WTC11 (cell line): ENCODE data around the gene CAPZB. TPM values are rescaled to one million over a fixed set of nuclear protein-coding genes. Genes with fewer than 3 reads are reported as not detected.

ENCODE experiments used
- ATAC-seq: fragments of 200-7000 bp; cut with Tn5 transposase; 2 replicates; pipeline ENCODE4 v1.10.0; 2021; ENCODE audit warnings: mild to moderate bottlenecking, moderate library complexity
- CTCF ChIA-PET: fragments of 300-600 bp; sonication (Branson Sonifier 250); formaldehyde crosslinking; loops from one replicate; lab custom pipeline; 2021; ENCODE audit warnings: antibody characterized with exemption; lab: Charles Lee
- POLR2A ChIA-PET: fragments of 350-600 bp; sonication (Branson Sonifier 250); formaldehyde crosslinking; loops from one replicate; lab custom pipeline; 2021; ENCODE audit warnings: antibody characterized with exemption; lab: Charles Lee
- DNase-seq: peaks from one replicate; pipeline ENCODE4 v3.0.0; 2021; ENCODE audit warnings: low spot score
- H3K27ac Mint-ChIP-seq: 2 replicates; pipeline ENCODE4 v1.8.0; 2021; ENCODE audit warnings: mixed read lengths
- H3K27me3 Mint-ChIP-seq: 2 replicates; pipeline ENCODE4 v1.8.0; 2021; ENCODE audit warnings: low read depth, mild to moderate bottlenecking, moderate library complexity, mixed read lengths
- H3K36me3 Mint-ChIP-seq: 2 replicates; pipeline ENCODE4 v1.8.0; 2021; ENCODE audit warnings: mixed read lengths
- H3K4me1 Mint-ChIP-seq: 2 replicates; pipeline ENCODE4 v1.8.0; 2022; ENCODE audit warnings: mixed read lengths
- H3K4me3 Mint-ChIP-seq: 2 replicates; pipeline ENCODE4 v1.8.0; 2021; ENCODE audit warnings: mild to moderate bottlenecking, moderate library complexity, mixed read lengths
- H3K9me3 Mint-ChIP-seq: 2 replicates; pipeline ENCODE4 v1.8.0; 2021; ENCODE audit warnings: mixed read lengths
- CDX4 ChIP-seq: fragments of 250-450 bp; sonication (Bioruptor Pico); IDR thresholded peaks from 2 replicates; pipeline ENCODE4 v1.9.0; 2021; ENCODE audit warnings: moderate library complexity, mild to moderate bottlenecking, inconsistent platforms, borderline replicate concordance
- CTCF ChIP-seq: fragments of 200-600 bp; IDR thresholded peaks from 2 replicates; pipeline ENCODE4 v1.8.0; 2022; ENCODE audit warnings: antibody characterized with exemption
- EMX1 ChIP-seq: fragments of 250-450 bp; sonication (Bioruptor Pico); IDR thresholded peaks from 2 replicates; pipeline ENCODE4 v1.8.0; 2021; ENCODE audit warnings: mild to moderate bottlenecking
- FOXK1 ChIP-seq: sonication (generic); formaldehyde crosslinking; IDR thresholded peaks from 2 replicates; pipeline ENCODE4 v1.8.0; 2022; ENCODE audit warnings: mild to moderate bottlenecking, moderate library complexity, missing genetic modification reagents
- GRHL2 ChIP-seq: fragments of 250-450 bp; sonication (Bioruptor Pico); IDR thresholded peaks from 2 replicates; pipeline ENCODE4 v1.8.0; 2022; ENCODE audit warnings: mild to moderate bottlenecking, moderate library complexity; ENCODE audit not compliant: insufficient replicate concordance, severe bottlenecking
- IRF2 ChIP-seq: sonication (generic); formaldehyde crosslinking; IDR thresholded peaks from 2 replicates; pipeline ENCODE4 v1.8.0; 2022; ENCODE audit warnings: low read depth, missing genetic modification reagents, borderline replicate concordance
- JAZF1 ChIP-seq: fragments of 250-450 bp; sonication (Bioruptor Pico); IDR thresholded peaks from 2 replicates; pipeline ENCODE4 v1.9.0; 2021; ENCODE audit warnings: moderate library complexity, mild to moderate bottlenecking, inconsistent platforms
- MAX ChIP-seq: sonication (generic); formaldehyde crosslinking; IDR thresholded peaks from 2 replicates; pipeline ENCODE4 v1.8.0; 2022; ENCODE audit warnings: mild to moderate bottlenecking, missing genetic modification reagents
- MLX ChIP-seq: sonication (generic); formaldehyde crosslinking; IDR thresholded peaks from 2 replicates; pipeline ENCODE4 v1.8.1; 2023; ENCODE audit warnings: mild to moderate bottlenecking, missing genetic modification reagents, moderate library complexity
- MXD4 ChIP-seq: fragments of 250-450 bp; sonication (Bioruptor Pico); IDR thresholded peaks from 2 replicates; pipeline ENCODE4 v1.8.0; 2021; ENCODE audit warnings: mild to moderate bottlenecking, moderate library complexity, borderline replicate concordance
- MYBL2 ChIP-seq: sonication (generic); formaldehyde crosslinking; IDR thresholded peaks from 2 replicates; pipeline ENCODE4 v1.8.1; 2023; ENCODE audit warnings: mild to moderate bottlenecking, moderate library complexity, missing genetic modification reagents
- NR1H2 ChIP-seq: sonication (generic); formaldehyde crosslinking; IDR thresholded peaks from 2 replicates; pipeline ENCODE4 v1.9.0; 2021; ENCODE audit warnings: mild to moderate bottlenecking, moderate library complexity, missing genetic modification reagents
- SMAD3 ChIP-seq: sonication (generic); formaldehyde crosslinking; IDR thresholded peaks from 2 replicates; pipeline ENCODE4 v1.8.0; 2022; ENCODE audit warnings: missing genetic modification reagents, mild to moderate bottlenecking, borderline replicate concordance
- SOX15 ChIP-seq: fragments of 250-450 bp; sonication (Bioruptor Pico); IDR thresholded peaks from 2 replicates; pipeline ENCODE4 v1.9.0; 2021; ENCODE audit warnings: mild to moderate bottlenecking
- STAT6 ChIP-seq: sonication (generic); formaldehyde crosslinking; conservative IDR thresholded peaks from 2 replicates; pipeline ENCODE4 v1.8.1; 2023; ENCODE audit warnings: mild to moderate bottlenecking, low read depth, missing genetic modification reagents, moderate library complexity
- TEAD1 ChIP-seq: sonication (generic); formaldehyde crosslinking; IDR thresholded peaks from 2 replicates; pipeline ENCODE4 v1.8.0; 2022; ENCODE audit warnings: mild to moderate bottlenecking, missing genetic modification reagents
- TEAD4 ChIP-seq: sonication (generic); formaldehyde crosslinking; IDR thresholded peaks from 2 replicates; pipeline ENCODE4 v1.8.0; 2022; ENCODE audit warnings: mild to moderate bottlenecking, missing genetic modification reagents
- ZBTB43 ChIP-seq: sonication (generic); formaldehyde crosslinking; IDR thresholded peaks from 2 replicates; pipeline ENCODE4 v1.8.1; 2023; ENCODE audit warnings: mild to moderate bottlenecking, missing genetic modification reagents
- ZNF263 ChIP-seq: sonication (generic); formaldehyde crosslinking; IDR thresholded peaks from 2 replicates; pipeline ENCODE4 v1.8.1; 2022; ENCODE audit warnings: low read depth, mild to moderate bottlenecking, moderate library complexity, missing genetic modification reagents
- total RNA-seq: library from RNA; stranded (reverse); gene quantifications from 3 replicates; pipeline ENCODE4 v1.2.3, GENCODE V29; 2021

CAPZB gene
- total RNA-seq, 1 experiment from 2014 or later: 348 TPM

GRCh38 chr1:19493547-19493946 lies 8.2 kb upstream of the CAPZB start:
- no peak for TF ChIP-seq ZBTB43 (CRISPR knock-in tag)
- TF ChIP-seq MAX (CRISPR knock-in tag): no peak
- no peak for TF ChIP-seq IRF2 (CRISPR knock-in tag)
- no peak for TF ChIP-seq FOXK1 (CRISPR knock-in tag)
- TF ChIP-seq SOX15 (CRISPR knock-in tag): no peak
- no peak for ATAC-seq
- ChIA-PET POLR2A (interaction anchor here (0.7 kb wide), 1 partner anchor 1378 kb away, joined by 8 read pairs; no protein-coding TSS in a partner anchor), CTCF (interaction anchor here (0.6 kb wide), 1 partner anchor 556 kb away, joined by 5 read pairs; no protein-coding TSS in a partner anchor)
- H3K4me1 Mint-ChIP-seq: 0 out of 2 replicates have a peak, but pooled peaks cover 3% of the 10 kb centered on the region
- no peaks in the 10 kb centered on the region; the same call in 1 of the 2 replicates for H3K27me3 Mint-ChIP-seq
- no peak overlapping the region for H3K27ac Mint-ChIP-seq
- H3K4me3 Mint-ChIP-seq: no peak overlapping the region
- no peaks in the 10 kb centered on the region; the same call in 1 of the 2 replicates for H3K36me3 Mint-ChIP-seq
- H3K9me3 Mint-ChIP-seq: no peaks in the 10 kb centered on the region
- DNase-seq: no peak

- Mint-ChIP-seq H3K27ac (no peak overlapping the region), H3K27me3 (no peaks in the 10 kb centered on the region; the same call in 1 of the 2 replicates), H3K4me3 (no peak overlapping the region), H3K36me3 (no peaks in the 10 kb centered on the region; the same call in 1 of the 2 replicates), H3K4me1 (peaks cover 22% of the 10 kb centered on the region), H3K9me3 (no peaks in the 10 kb centered on the region)
- ATAC-seq (no peak), DNase-seq (no peak)
- ChIA-PET POLR2A (no interaction called here), CTCF (no interaction called here)
- TF ChIP-seq MYBL2 (no peak), FOXK1 (CRISPR knock-in tag) (no peak), SMAD3 (no peak), TEAD1 (no peak)
Observed at GRCh38 chr1:19489996-19490395, 4.7 kb upstream of the CAPZB start.

GRCh38 chr1:19488136-19488535 lies 2.8 kb upstream of the CAPZB start:
- Mint-ChIP-seq H3K27me3 (no peaks in the 10 kb centered on the region; the same call in 1 of the 2 replicates), H3K27ac (peak overlapping the region; percentile 96; the same call in 1 of the 2 replicates), H3K36me3 (peaks cover 9% of the 10 kb centered on the region), H3K4me3 (no peak overlapping the region), H3K9me3 (no peaks in the 10 kb centered on the region), H3K4me1 (peaks cover 32% of the 10 kb centered on the region)
- TF ChIP-seq TEAD4 (no peak), CTCF (0 out of 2 replicates have a peak, but pooled peaks have one; percentile 8)
- CTCF ChIA-PET: interaction anchor here (0.7 to 2.6 kb wide), 26 partner anchors 8 to 174 kb away, joined by 3 to 50 read pairs (median 4); no protein-coding TSS in a partner anchor
- ATAC-seq: no peak
- no peak for DNase-seq
- POLR2A ChIA-PET: interaction anchor here (1.0 kb wide), 2 partner anchors 27 to 94 kb away, joined by 3 read pairs; no protein-coding TSS in a partner anchor

GRCh38 chr1:19484798-19485361 lies 459 bp downstream of the CAPZB start:
- peaks cover 13% of the 10 kb centered on the region for H3K36me3 Mint-ChIP-seq
- no peaks in the 10 kb centered on the region; the same call in 1 of the 2 replicates for H3K27me3 Mint-ChIP-seq
- H3K4me1 Mint-ChIP-seq: peaks cover 61% of the 10 kb centered on the region
- H3K4me3 Mint-ChIP-seq: peak overlapping the region; percentile 94
- ATAC-seq: peak; percentile 5
- peak; percentile 32 for DNase-seq
- ChIA-PET CTCF (interaction anchor here (0.6 to 1.3 kb wide), 7 partner anchors 19 to 609 kb away, joined by 3 to 6 read pairs (median 4); no protein-coding TSS in a partner anchor), POLR2A (interaction anchor here (1.0 kb wide), 1 partner anchor 156 kb away, joined by 5 read pairs; no protein-coding TSS in a partner anchor)
- no peaks in the 10 kb centered on the region for H3K9me3 Mint-ChIP-seq
- peak overlapping the region; percentile 93 for H3K27ac Mint-ChIP-seq
- TF ChIP-seq ZNF263 (CRISPR knock-in tag) (no peak), STAT6 (CRISPR knock-in tag) (no peak), EMX1 (CRISPR knock-in tag) (no peak), IRF2 (CRISPR knock-in tag) (no peak), NR1H2 (CRISPR knock-in tag) (no peak), MXD4 (no peak), MLX (CRISPR knock-in tag) (no peak), CDX4 (CRISPR knock-in tag) (no peak), GRHL2 (CRISPR knock-in tag) (no peak), JAZF1 (no peak)
